Ovary (tissue), 3 donors: Measurements from ENCODE around the gene FBXO4.

Experiments
- CTCF ChIP-seq, 3 donors: fragments of 450-650 bp in 2 of 3; fragments of 200-600 bp in 1 of 3; IDR thresholded peaks; one replicate each; pipeline versions ENCODE4 v1.5.1 to v1.8.0; 2016 to 2022; ENCODE audit warnings: antibody characterized with exemption in 3 of 3, mild to moderate bottlenecking in 1 of 3
- EP300 ChIP-seq: sonication (generic); formaldehyde crosslinking; IDR thresholded peaks from one replicate; pipeline ENCODE4 v1.6.1; 2017; ENCODE audit warnings: antibody characterized with exemption
- POLR2A ChIP-seq: fragments of 450-650 bp; IDR thresholded peaks from one replicate; pipeline ENCODE4 v1.6.1; 2017; ENCODE audit warnings: antibody characterized with exemption, mild to moderate bottlenecking, moderate library complexity
- donor health status: DM: no; HTN: no; CAD: no.

- no peak for TF ChIP-seq EP300
- no peak for TF ChIP-seq CTCF (IDR thresholded peaks at IDR 0.05)
- no peak for TF ChIP-seq POLR2A
Observed at GRCh38 chr5:41927604-41928003, 2.5 kb downstream of the FBXO4 start.
